Measurements from ENCODE around the gene RWDD1.
A peak's percentile ranks its signal among the peaks of the same experiment; 100 is the strongest.
"Not testable (repeated sequence)": the region's sequence is repeated elsewhere in the genome, so short reads cannot be mapped to it uniquely, and the experiment has no call there.

RWDD1 gene

DNA sequence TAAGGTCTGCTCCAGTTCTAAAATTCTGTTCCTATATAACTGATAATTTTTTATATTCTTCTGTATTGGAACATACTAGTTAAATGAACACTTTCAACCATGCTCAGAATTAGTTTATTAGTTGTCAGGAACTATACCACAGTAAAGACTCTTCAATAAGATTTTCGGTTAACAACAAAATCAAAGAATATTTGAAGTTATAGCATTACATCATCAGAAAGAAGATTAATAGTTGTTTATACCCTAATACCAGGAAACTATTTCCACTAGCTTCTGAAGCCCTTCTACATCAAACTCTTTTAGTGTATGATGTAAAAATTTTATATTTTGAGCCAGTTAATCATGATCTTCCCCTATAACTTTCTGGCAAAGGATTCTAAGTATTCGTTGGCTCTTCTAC is 11.2 kb upstream of the RWDD1 start:
- DNase-seq (ENCODE audit: low read depth): no peak

DNA sequence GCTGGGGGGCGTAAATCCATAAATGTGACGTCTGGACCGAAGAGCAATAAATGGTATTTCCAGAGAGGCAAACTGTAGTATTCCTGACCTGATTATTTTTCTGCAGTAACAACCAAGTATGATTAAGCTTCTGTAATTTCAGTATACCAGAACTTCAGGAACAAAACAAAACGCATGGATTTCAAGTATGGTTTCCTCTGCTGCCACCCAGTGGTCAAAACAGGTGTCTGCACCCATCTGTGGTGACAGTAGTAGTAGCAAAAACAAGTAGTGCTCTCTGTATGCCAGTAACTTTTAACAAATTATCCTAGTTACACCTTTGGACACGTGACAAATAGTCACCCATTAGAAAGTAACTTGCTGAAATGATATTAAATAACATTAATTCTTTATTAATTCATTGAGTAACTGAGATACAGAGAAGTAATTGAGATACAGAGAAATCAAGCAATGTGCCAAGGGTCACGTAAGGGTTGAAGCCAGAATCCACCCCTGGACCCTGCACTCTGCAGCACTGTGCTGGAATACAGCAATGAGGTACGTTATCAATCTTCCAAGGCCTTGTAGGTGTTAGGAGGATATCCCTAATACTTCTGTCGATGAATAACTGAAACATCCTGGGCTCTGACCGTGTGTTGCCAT is 9.8 kb upstream of the RWDD1 start:
- DNase-seq (ENCODE audit: low read depth): peak; percentile 23

DNA sequence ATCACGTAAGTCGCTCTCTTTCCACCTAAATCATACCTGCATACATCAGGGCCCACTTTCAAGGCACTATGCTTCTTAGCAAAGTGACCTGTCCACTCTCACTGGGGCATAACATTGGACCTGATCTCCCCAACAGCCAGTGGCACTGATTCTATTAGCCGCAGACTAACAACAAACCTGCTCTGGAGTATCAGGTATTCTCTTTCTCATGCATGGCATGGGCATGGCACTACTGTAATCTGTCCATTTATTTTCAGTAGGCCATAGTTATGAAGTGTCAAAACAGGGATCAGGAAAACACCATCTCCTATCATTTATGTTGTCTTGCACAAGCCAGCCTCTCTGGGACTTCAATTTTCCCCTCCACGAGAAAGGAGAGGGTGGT is 9.3 kb upstream of the RWDD1 start:
- DNase-seq (ENCODE audit: low read depth): no peak

DNA sequence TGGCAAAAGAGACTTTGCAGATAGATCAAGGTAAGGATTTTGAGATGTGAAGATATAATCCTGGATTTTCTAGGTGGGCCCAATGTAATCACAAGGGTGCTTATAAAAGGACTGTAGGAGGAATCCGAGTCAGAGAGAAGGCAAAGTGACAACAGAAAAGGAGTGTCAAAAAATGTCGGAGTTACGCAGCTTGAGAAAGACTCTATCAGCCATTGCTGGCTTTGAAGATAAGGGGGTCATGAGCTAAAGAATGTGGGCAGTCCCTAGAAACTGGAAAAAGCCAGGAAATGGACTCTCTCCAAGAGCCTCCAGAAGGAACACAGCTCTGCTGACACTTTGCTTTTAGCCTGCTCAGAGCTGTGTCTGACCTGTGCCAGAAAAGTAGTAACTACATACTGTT is 8.7 kb upstream of the RWDD1 start:
- DNase-seq (ENCODE audit: low read depth): no peak

GRCh38 chr6:116563830-116564229 is 7.5 kb upstream of the RWDD1 start:
- DNase-seq (ENCODE audit: low read depth): no peak

DNA sequence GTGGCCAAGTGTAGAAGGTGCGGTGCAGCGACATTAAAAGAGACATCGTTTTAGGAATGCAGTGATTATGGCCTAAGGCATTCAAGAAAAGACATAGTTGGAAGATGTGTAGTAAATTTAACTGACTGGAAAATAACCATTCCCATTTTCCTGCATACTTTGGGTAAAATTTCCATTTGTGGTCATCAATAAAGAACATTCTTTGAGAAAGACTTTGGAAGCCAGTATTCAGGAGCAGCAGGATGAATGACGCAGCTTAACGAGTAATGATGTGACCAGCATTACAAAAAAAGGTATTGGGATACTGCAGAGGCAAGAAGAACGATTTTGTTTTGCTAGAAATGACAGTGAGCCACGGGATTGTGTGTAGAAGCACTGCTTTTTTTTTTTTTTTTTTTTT is 7.0 kb upstream of the RWDD1 start:
- DNase-seq (ENCODE audit: low read depth): no peak

GRCh38 chr6:116564921-116565872 is 6.1 kb upstream of the RWDD1 start:
- no peak for DNase-seq (ENCODE audit: low read depth)

GRCh38 chr6:116568111-116568510 is 3.2 kb upstream of the RWDD1 start:
- no peak for DNase-seq (ENCODE audit: low read depth)

DNA sequence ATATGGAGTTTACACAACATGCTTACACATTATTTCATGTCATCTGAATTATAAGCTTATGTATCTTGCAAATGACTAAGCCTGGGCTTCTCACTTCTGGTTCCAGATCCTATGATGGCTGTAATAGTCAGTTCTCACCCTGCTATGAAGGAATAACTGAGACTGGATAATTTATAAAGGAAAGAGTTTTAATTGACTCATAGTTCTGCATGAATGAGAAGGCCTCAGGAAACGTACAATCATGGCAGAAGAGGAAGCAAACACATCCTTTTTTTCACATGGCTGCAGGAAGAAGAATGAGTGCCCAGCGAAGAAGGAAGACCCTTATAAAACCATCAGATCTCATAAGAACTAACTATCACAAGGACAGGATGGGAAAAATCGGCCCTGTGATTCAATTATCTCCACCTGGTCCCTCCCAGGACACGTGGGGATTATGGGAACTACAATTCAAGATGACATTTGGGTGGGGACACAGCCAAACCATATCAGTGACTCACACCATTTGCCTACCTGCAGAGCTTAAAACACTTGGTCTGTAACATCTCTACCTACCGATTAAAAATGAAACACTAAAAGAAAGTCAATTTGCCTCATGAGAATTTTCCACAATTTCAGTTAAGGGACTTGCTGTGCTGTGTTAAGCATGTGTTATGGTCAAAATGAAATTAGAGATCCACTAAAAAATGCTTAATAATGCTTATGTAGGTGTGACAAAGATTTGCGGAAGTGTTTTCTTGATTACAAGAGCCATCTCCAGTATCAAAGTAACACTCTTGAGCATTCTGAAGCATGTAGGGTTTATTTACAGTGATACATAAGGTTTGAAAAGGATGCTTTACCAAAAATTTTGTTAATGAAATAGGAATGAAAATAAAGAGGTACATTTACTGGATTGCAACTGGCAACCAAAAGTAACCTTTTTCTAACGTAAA is 2.2 kb upstream of the RWDD1 start:
- no peak for DNase-seq (ENCODE audit: low read depth)

DNA sequence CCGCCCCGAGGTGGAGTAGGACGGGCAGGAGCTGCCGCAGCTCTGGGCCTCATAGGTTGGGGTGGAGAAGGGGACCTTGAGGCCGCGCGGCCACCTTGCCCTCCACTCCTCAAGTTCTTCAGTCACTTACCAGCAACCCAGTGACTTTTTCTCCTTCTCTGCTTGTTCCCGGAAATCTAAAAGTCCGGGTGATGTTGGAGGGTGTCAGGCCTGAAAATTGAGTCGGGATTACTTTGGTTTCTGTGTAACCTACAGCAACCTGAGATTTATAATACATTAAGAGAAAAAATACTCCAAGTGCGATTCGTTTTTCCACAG is 338 bp downstream of the RWDD1 start:
- no peak for DNase-seq (ENCODE audit: low read depth)

DNA sequence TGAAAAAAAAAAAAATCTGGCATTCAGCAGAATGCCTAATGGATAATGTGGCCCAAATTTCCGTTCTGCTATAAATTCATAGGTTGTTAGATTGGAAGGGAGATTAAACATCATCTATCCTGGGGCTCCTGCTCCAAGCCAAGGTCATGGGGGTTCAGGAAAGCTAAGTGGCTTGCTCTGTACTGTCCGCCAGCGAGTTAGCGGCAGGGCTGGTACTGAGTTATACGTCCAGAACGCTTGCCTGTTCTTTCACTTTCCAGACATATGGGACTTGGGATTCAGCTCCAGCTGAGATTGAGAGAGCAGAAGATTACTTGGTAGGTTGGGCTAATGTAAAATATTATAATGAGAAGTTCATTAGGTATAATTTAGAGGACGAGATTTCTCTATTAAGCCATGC is 858 bp downstream of the RWDD1 start:
- DNase-seq (ENCODE audit: low read depth): no peak

DNA sequence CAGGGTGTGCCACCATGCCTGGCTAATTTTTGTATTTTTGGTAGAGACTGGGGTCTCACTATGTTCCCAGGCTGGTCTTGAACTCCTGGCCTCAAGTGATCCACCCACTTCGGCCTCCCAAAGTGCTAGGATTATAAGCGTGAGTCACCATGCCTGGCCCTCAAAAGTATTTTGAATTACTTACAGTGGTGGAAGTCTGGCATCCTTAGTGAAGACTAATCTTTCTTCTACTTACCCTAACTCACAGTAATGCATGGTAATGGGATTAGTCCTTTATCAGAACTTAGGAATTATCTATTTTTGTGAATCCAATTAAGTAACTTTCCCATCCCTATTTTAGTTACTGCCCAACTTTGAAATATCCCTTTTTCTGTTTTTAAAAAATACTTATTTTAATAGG is 3.9 kb downstream of the RWDD1 start:
- DNase-seq (ENCODE audit: low read depth): no peak

GRCh38 chr6:116577486-116577885 is 6.2 kb downstream of the RWDD1 start:
- DNase-seq (ENCODE audit: low read depth): no peak

- no peak for DNase-seq (ENCODE audit: low read depth)
Observed at GRCh38 chr6:116578335-116578734, 7.0 kb downstream of the RWDD1 start.

GRCh38 chr6:116579143-116579542 is 7.8 kb downstream of the RWDD1 start:
- no peak for DNase-seq (ENCODE audit: low read depth)

- no peak for DNase-seq (ENCODE audit: low read depth)
Observed at GRCh38 chr6:116580198-116580597, 8.9 kb downstream of the RWDD1 start.

DNA sequence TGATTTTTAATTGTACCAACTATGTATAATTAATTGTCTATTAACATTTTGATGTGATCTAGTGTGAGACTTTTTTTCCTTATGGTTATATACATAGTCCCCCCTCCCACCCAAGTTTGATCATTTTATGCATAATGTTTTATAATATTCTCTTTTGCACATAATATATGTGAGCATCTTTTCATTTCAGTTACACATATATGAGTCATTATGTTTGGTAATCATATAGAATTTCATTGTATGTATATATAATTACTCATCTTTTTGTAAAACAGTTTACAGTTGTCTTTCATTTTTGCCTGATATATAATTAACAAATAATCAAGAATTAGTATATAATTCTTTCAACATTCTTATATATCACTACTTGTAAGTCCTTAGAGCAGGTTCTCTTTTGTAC is 15.0 kb downstream of the RWDD1 start:
- no peak for DNase-seq (ENCODE audit: low read depth)

DNA sequence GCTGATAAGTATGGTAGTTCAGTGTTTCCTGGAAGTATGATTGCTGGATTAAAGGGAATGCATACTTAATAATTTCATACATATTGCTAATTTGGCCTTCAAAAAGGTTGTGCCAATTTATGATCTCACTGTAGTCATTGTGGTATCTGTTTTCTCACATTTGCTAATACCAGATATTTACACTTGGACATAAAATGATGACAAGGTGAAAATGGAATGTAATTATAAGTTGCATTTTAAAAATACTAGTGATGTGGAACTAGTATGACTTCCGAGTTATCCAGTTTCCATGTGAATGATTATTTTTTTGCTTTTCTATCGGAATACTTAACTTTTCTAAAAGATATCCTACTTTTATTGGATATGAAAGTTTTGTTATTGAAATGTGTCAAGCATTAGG is 15.4 kb downstream of the RWDD1 start:
- DNase-seq (ENCODE audit: low read depth): no peak

GRCh38 chr6:116595247-116595646 is 23.9 kb downstream of the RWDD1 start:
- no peak for DNase-seq (ENCODE audit: low read depth)

- DNase-seq (ENCODE audit: low read depth): no peak
Observed at GRCh38 chr6:116596815-116597214, 25.5 kb downstream of the RWDD1 start.

DNA sequence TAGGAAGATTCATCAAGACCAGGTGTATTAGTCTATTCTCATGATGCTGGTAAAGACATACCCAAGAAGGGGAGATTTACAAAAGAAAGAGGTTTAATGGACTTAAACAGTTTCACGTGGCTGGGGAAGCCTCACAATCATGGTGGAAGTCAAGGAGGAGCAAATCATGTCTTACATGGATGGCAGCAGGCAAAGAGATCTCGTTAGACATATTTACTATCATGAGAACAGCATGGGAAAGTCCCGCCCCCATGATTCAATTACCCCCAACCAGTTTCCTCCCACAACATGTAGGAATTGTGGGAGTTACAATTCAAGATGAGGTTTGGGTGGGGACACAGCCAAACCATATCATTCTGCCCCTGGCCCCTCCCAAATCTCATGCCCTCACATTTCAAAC is 32.6 kb downstream of the RWDD1 start:
- not testable (repeated sequence) for DNase-seq (ENCODE audit: low read depth)

GRCh38 chr6:116604868-116605267 is 33.6 kb downstream of the RWDD1 start:
- DNase-seq (ENCODE audit: low read depth): not testable (repeated sequence)

DNA sequence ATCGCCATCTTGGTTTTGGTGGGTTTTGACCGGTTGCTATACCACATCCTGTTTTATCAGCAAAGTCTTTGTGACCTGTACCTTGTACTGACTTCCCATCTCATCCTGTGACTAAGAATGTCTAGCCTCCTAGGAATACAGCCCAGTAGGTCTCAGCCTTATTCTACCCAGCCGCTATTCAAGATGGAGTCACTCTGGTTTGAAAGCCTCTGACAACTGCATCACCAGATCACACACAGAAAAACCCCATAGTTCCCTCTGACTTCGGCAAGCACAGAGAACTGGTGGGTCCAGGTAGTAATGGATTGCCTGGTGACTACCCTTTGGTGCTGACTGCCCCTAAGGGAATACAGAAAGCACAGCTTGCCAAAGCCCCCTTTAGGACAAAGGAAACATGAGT is 34.6 kb downstream of the RWDD1 start:
- no peak for DNase-seq (ENCODE audit: low read depth)
